SU-DHL-6 (cell line): ENCODE data around the gene SYT9.

Experiments used
- H2AFZ ChIP-seq: fragments of 200-600 bp; sonication (generic); 2 replicates; pipeline ENCODE4 v1.6.1; 2014; ENCODE audit warnings: low read depth, mild to moderate bottlenecking, moderate library complexity, mixed read lengths, antibody characterized with exemption, low read length; ENCODE audit not compliant: severe bottlenecking
- H3F3A ChIP-seq: fragments of 200-600 bp; shearing (Covaris generic); 2 replicates; pipeline ENCODE4 v1.6.0; 2016; ENCODE audit warnings: antibody characterized with exemption, mild to moderate bottlenecking; ENCODE audit not compliant: insufficient read depth
- H3K27ac ChIP-seq: fragments of 200-600 bp; sonication (generic); 2 replicates; pipeline ENCODE4 v1.5.1; 2016; ENCODE audit warnings: low read depth, mild to moderate bottlenecking, low read length, moderate library complexity, mixed read lengths
- H3K27me3 ChIP-seq: fragments of 200-600 bp; sonication (generic), shearing (Covaris generic); 2 replicates; pipeline ENCODE4 v1.6.0; 2014; ENCODE audit warnings: mild to moderate bottlenecking, low read length
- H3K36me3 ChIP-seq: fragments of 200-600 bp; sonication (generic); 2 replicates; pipeline ENCODE4 v1.6.1; 2014; ENCODE audit warnings: mild to moderate bottlenecking, low read length, mixed read lengths
- H3K4me2 ChIP-seq: fragments of 300-600, 200-600 bp; shearing (Covaris generic), sonication (generic); 2 replicates; pipeline ENCODE4 v1.6.0; 2014; ENCODE audit warnings: low read length, low read depth, mild to moderate bottlenecking; ENCODE audit not compliant: poor library complexity, severe bottlenecking
- H3K4me3 ChIP-seq: fragments of 200-600 bp; sonication (generic); 2 replicates; pipeline ENCODE4 v1.5.1; 2014; ENCODE audit warnings: antibody characterized with exemption, low read length, mild to moderate bottlenecking, mixed read lengths; ENCODE audit not compliant: insufficient read depth, poor library complexity, severe bottlenecking
- H3K79me2 ChIP-seq: fragments of 200-600 bp; sonication (generic); 2 replicates; pipeline ENCODE4 v1.6.1; 2014; ENCODE audit warnings: mild to moderate bottlenecking, low read length, moderate library complexity; ENCODE audit not compliant: insufficient read depth
- H3K9ac ChIP-seq: fragments of 200-600 bp; sonication (generic); 2 replicates; pipeline ENCODE4 v1.7.0; 2014; ENCODE audit warnings: mild to moderate bottlenecking, low read length
- H3K9me2 ChIP-seq: fragments of 200-600 bp; sonication (generic); replicated peaks from 2 replicates; pipeline ENCODE4 v1.6.1; 2014; ENCODE audit warnings: low read length; ENCODE audit not compliant: insufficient read depth
- H3K9me3 ChIP-seq: fragments of 200-600 bp; sonication (generic); 2 replicates; pipeline ENCODE4 v1.6.1; 2014; ENCODE audit warnings: low read length, mixed read lengths; ENCODE audit not compliant: insufficient read depth
- H4K20me1 ChIP-seq: fragments of 200-600 bp; sonication (generic); 2 replicates; pipeline ENCODE4 v1.6.1; 2014; ENCODE audit warnings: low read depth, mild to moderate bottlenecking, antibody characterized with exemption, low read length, moderate library complexity, mixed read lengths
- EZH2phosphoT487 ChIP-seq: fragments of 200-600 bp; sonication (generic), shearing (Covaris generic); conservative IDR thresholded peaks from 2 replicates; pipeline ENCODE4 v1.6.1; 2018; ENCODE audit warnings: mild to moderate bottlenecking, antibody characterized with exemption, low read length, moderate library complexity, mixed read lengths
- TF ChIP-seq, protein P1 (sequence below): fragments of 200-600 bp; sonication (generic); IDR thresholded peaks from one replicate; pipeline ENCODE4 v1.5.1; 2017; ENCODE audit warnings: antibody characterized with exemption, mild to moderate bottlenecking, low read length, moderate library complexity; ENCODE audit not compliant: insufficient read depth, poor library complexity, severe bottlenecking

The SYT9 gene

GRCh38 chr11:7413961-7414915 is 162.5 kb downstream of the SYT9 start:
- no peak overlapping the region for H3K27ac ChIP-seq
- H3K4me2 ChIP-seq: no peak overlapping the region
- H4K20me1 ChIP-seq: no peaks in the 10 kb centered on the region
- no peaks in the 10 kb centered on the region for H3K79me2 ChIP-seq
- H3F3A ChIP-seq: no peaks in the 10 kb centered on the region
- H3K27me3 ChIP-seq: peaks cover 4% of the 10 kb centered on the region; the same call in 1 of the 2 replicates
- no peaks in the 10 kb centered on the region for H3K9me2 ChIP-seq
- no peak overlapping the region for H3K4me3 ChIP-seq
- no peak for TF ChIP-seq EZH2phosphoT487
- TF ChIP-seq, protein P1, sequence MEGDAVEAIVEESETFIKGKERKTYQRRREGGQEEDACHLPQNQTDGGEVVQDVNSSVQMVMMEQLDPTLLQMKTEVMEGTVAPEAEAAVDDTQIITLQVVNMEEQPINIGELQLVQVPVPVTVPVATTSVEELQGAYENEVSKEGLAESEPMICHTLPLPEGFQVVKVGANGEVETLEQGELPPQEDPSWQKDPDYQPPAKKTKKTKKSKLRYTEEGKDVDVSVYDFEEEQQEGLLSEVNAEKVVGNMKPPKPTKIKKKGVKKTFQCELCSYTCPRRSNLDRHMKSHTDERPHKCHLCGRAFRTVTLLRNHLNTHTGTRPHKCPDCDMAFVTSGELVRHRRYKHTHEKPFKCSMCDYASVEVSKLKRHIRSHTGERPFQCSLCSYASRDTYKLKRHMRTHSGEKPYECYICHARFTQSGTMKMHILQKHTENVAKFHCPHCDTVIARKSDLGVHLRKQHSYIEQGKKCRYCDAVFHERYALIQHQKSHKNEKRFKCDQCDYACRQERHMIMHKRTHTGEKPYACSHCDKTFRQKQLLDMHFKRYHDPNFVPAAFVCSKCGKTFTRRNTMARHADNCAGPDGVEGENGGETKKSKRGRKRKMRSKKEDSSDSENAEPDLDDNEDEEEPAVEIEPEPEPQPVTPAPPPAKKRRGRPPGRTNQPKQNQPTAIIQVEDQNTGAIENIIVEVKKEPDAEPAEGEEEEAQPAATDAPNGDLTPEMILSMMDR: no peak
- H3K36me3 ChIP-seq: no peaks in the 10 kb centered on the region
- H3K9me3 ChIP-seq: no peaks in the 10 kb centered on the region
- no peak overlapping the region for H2AFZ ChIP-seq
- H3K9ac ChIP-seq: no peak overlapping the region

GRCh38 chr11:7414973-7415817 is 163.5 kb downstream of the SYT9 start:
- Histone ChIP-seq H3K9ac (no peak overlapping the region), H3K4me3 (no peak overlapping the region), H3K79me2 (no peaks in the 10 kb centered on the region), H3K36me3 (no peaks in the 10 kb centered on the region), H4K20me1 (no peaks in the 10 kb centered on the region), H3K9me3 (no peaks in the 10 kb centered on the region), H3F3A (no peaks in the 10 kb centered on the region), H3K4me2 (no peak overlapping the region), H3K27me3 (no peaks in the 10 kb centered on the region), H3K9me2 (no peaks in the 10 kb centered on the region), H2AFZ (no peak overlapping the region), H3K27ac (no peak overlapping the region)
- TF ChIP-seq EZH2phosphoT487: no peak
- TF ChIP-seq, protein P1: no peak

- no peak overlapping the region for H3K4me2 ChIP-seq
- no peaks in the 10 kb centered on the region for H3K36me3 ChIP-seq
- no peak overlapping the region for H3K4me3 ChIP-seq
- no peaks in the 10 kb centered on the region for H3K9me2 ChIP-seq
- H3K27ac ChIP-seq: no peak overlapping the region
- H2AFZ ChIP-seq: no peak overlapping the region
- TF ChIP-seq, protein P1: no peak
- TF ChIP-seq EZH2phosphoT487: no peak
- no peaks in the 10 kb centered on the region for H4K20me1 ChIP-seq
- no peak overlapping the region for H3K9ac ChIP-seq
- no peaks in the 10 kb centered on the region for H3F3A ChIP-seq
- no peaks in the 10 kb centered on the region for H3K79me2 ChIP-seq
- no peaks in the 10 kb centered on the region for H3K9me3 ChIP-seq
- no peaks in the 10 kb centered on the region for H3K27me3 ChIP-seq
These were observed 164.4 kb downstream of the SYT9 start for GRCh38 chr11:7416080-7416479.
